ENCODE results near the gene FGF6. TPM values are rescaled to one million over a fixed set of nuclear protein-coding genes. Genes with fewer than 3 reads are reported as not detected.

Gene FGF6
- total RNA-seq, 1 experiment from 2014 or later = not detected

DNA sequence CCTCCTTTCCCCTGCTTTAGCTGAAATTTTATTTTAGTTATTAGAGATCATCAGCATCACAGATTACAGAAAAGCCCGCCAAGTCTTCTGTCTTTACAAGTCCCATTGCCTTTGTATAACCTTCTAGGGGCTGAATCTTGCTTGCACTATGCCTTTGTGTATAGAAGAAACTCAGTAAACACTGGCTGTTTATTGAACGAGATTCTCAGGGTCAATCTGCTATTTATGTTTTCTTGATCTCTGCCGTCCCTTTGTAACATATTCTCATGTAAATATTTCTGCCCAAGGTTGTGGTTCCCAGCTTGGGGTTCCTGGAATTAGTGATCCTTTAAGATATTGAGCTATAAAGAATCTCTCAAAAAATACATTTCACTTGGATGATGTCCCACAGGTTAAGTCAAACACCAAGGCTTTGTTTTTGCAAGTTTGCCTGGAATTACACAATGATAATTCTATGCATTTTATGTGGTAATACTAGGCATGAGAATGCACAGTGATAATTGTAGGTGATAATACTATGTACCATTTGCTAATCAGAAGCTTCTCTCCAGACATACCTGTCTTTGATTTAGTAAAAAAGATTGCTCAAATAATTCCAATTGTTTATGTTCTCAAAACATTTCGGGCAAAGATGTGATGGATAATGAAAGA is 40.6 kb upstream of the FGF6 start:
- ChIA-PET CTCF (no interaction called here), POLR2A (no interaction called here)
- intact Hi-C loops (cut with micrococcal nuclease; ENCODE audit: unreplicated experiment) (no loop called here), in situ Hi-C loops (cut with HindIII; ENCODE audit: low pct_unique_long_range_greater_than_20kb, low sequenced_read_pairs) (no loop called here)
- H3K36me3 ChIP-seq (ENCODE audit: control insufficient read depth, insufficient read depth, low read length) = no peaks in the 10 kb centered on the region; the same call in 1 of the 2 replicates
- TF ChIP-seq, protein P1, sequence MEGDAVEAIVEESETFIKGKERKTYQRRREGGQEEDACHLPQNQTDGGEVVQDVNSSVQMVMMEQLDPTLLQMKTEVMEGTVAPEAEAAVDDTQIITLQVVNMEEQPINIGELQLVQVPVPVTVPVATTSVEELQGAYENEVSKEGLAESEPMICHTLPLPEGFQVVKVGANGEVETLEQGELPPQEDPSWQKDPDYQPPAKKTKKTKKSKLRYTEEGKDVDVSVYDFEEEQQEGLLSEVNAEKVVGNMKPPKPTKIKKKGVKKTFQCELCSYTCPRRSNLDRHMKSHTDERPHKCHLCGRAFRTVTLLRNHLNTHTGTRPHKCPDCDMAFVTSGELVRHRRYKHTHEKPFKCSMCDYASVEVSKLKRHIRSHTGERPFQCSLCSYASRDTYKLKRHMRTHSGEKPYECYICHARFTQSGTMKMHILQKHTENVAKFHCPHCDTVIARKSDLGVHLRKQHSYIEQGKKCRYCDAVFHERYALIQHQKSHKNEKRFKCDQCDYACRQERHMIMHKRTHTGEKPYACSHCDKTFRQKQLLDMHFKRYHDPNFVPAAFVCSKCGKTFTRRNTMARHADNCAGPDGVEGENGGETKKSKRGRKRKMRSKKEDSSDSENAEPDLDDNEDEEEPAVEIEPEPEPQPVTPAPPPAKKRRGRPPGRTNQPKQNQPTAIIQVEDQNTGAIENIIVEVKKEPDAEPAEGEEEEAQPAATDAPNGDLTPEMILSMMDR (IDR thresholded peaks at IDR 0.05) = no peak
- no peak overlapping the region for H3K4me3 ChIP-seq (ENCODE audit: low read depth in 2 of 2, low read length in 2 of 2)
- H3K27ac ChIP-seq (ENCODE audit: low read length) = no peak overlapping the region
- no peaks in the 10 kb centered on the region for H3K4me1 ChIP-seq (ENCODE audit: control insufficient read depth, insufficient read depth, low read length)
- ATAC-seq (no peak), DNase-seq (ENCODE audit: low read depth, low spot score) (no peak)
- no peaks in the 10 kb centered on the region for H3K27me3 ChIP-seq (ENCODE audit: control insufficient read depth, insufficient read depth, low read length)
- H3K9me3 ChIP-seq (ENCODE audit: control insufficient read depth, insufficient read depth, low read depth, low read length) = no peaks in the 10 kb centered on the region
- no TSS peak for BruUV-seq (replicated peaks)

DNA sequence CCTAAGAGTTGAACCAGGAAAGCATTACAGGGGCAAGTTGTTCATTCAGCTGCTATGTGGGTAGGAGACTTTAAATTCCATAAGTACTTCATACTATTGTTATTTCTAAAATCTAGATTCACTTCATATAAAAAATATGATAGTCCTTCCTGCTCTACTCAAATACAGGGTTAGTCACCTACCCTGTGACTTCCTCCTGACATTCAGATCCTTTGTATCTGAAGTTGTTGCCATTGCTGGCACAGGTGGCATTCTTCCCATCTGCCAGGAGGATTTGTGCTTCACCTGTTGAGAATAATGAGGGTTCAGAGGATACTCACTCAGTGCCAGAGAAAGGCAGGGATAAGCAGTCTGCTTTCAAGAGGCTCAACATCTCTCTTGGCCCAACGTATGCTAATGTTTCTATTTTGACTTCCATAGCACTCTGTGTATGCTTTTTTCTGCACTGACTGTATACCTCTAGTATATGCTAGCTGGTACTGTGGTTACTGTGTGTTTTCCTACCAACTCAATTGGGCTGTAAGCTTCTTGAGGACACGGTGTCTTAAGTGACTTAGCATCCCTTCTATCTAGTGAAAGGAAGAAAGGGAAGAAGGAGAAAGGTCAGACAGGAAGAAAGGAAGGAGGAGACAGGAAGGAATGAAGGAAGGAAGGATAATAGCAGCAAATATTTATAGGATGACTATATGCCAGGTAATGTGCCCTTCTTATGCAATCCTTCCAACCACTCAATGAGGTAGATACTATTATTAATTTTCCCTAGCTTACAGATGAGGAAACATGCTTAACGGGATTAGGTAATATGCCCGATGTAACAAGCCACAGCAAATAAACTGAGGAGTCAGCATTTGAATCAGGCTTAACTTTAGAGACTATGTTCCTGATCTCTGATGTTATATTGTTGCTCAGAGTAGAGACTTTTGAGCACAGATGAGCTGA is 38.5 kb upstream of the FGF6 start:
- H3K4me3 ChIP-seq (ENCODE audit: low read depth in 2 of 2, low read length in 2 of 2) = no peak overlapping the region
- DNase-seq (ENCODE audit: low read depth, low spot score) (no peak), ATAC-seq (no peak)
- no peaks in the 10 kb centered on the region for H3K4me1 ChIP-seq (ENCODE audit: control insufficient read depth, insufficient read depth, low read length)
- no peaks in the 10 kb centered on the region for H3K27me3 ChIP-seq (ENCODE audit: control insufficient read depth, insufficient read depth, low read length)
- no peak overlapping the region for H3K27ac ChIP-seq (ENCODE audit: low read length)
- intact Hi-C loops (cut with micrococcal nuclease; ENCODE audit: unreplicated experiment) (no loop called here), in situ Hi-C loops (cut with HindIII; ENCODE audit: low pct_unique_long_range_greater_than_20kb, low sequenced_read_pairs) (no loop called here)
- H3K36me3 ChIP-seq (ENCODE audit: control insufficient read depth, insufficient read depth, low read length) = no peaks in the 10 kb centered on the region
- ChIA-PET CTCF (no interaction called here), POLR2A (no interaction called here)
- no TSS peak for BruUV-seq (replicated peaks)
- no peaks in the 10 kb centered on the region for H3K9me3 ChIP-seq (ENCODE audit: control insufficient read depth, insufficient read depth, low read depth, low read length)
- TF ChIP-seq, protein P1 (IDR thresholded peaks at IDR 0.05) = no peak
- no peak for TF ChIP-seq TCF7L2 (IDR thresholded peaks at IDR 0.05; ENCODE audit: low read depth, low read length)
- no peak for TF ChIP-seq POLR2AphosphoS5 (IDR thresholded peaks at IDR 0.05; ENCODE audit: low read depth, low read length)
- TF ChIP-seq SIN3A (IDR thresholded peaks at IDR 0.05; ENCODE audit: borderline replicate concordance, insufficient read depth, low read depth, low read length) = no peak
- TF ChIP-seq, protein P2, sequence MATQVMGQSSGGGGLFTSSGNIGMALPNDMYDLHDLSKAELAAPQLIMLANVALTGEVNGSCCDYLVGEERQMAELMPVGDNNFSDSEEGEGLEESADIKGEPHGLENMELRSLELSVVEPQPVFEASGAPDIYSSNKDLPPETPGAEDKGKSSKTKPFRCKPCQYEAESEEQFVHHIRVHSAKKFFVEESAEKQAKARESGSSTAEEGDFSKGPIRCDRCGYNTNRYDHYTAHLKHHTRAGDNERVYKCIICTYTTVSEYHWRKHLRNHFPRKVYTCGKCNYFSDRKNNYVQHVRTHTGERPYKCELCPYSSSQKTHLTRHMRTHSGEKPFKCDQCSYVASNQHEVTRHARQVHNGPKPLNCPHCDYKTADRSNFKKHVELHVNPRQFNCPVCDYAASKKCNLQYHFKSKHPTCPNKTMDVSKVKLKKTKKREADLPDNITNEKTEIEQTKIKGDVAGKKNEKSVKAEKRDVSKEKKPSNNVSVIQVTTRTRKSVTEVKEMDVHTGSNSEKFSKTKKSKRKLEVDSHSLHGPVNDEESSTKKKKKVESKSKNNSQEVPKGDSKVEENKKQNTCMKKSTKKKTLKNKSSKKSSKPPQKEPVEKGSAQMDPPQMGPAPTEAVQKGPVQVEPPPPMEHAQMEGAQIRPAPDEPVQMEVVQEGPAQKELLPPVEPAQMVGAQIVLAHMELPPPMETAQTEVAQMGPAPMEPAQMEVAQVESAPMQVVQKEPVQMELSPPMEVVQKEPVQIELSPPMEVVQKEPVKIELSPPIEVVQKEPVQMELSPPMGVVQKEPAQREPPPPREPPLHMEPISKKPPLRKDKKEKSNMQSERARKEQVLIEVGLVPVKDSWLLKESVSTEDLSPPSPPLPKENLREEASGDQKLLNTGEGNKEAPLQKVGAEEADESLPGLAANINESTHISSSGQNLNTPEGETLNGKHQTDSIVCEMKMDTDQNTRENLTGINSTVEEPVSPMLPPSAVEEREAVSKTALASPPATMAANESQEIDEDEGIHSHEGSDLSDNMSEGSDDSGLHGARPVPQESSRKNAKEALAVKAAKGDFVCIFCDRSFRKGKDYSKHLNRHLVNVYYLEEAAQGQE (IDR thresholded peaks at IDR 0.05; ENCODE audit: insufficient read depth in 1 of 2, low read depth in 2 of 2, low read length in 1 of 2) = no peak
